ENCODE measurements around the gene NEDD4L. TPM values are rescaled to one million over a fixed set of nuclear protein-coding genes. Genes with fewer than 3 reads are reported as not detected.

The NEDD4L gene
- 141 TPM for total RNA-seq

GRCh38 chr18:58043491-58044369 is at the start of gene NEDD4L:
Gene NEDD4L (plus strand): TSS chr18:58044226. CDS start chr18:58044661, 435 bp downstream.

Small RNA genes lying within 50 kb of the gene (small RNA-seq; reads per million reads assigned to genes)
- not detected for gene HMGN1P30 (ENCODE audit: low replicate concordance)
- not detected for gene MIR3591 (ENCODE audit: low replicate concordance)

Other genes with a start within 250 kb of the NEDD4L start
- 29.1 TPM for gene ATP8B1, start 240.9 kb upstream of the NEDD4L start, total RNA-seq